GM21576 (cell line): ENCODE results near the gene COX10.
"Not testable (repeated sequence)": the region's sequence is repeated elsewhere in the genome, so short reads cannot be mapped to it uniquely, and the experiment has no call there.

Experiments used
- ATAC-seq: cut with Tn5 transposase; IDR thresholded peaks from one replicate; pipeline ENCODE4 v1.9.1; 2021; ENCODE audit warnings: mild to moderate bottlenecking, moderate library complexity; ENCODE audit not compliant: unreplicated experiment

Gene COX10

GRCh38 chr17:14168582-14168981 is 99.3 kb downstream of the COX10 start:
- ATAC-seq: no peak

DNA sequence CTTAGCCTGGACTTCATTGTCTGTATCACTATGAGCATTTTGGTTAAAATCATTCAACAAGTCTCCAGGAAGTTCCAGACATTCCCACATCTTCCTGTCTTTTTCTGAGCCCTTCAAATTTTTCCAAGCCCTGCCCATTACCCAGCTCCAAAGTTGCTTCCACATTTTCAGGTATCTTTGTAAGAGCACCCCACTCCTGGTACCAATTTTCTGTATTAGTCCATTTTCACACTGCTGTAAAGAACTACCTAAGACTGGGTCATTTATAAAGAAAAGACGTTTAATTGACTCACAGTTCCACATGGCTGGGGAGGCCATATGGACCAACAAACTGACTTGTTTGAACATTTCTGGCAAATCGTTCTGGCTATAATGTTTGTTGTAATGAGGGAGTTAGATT is 100.0 kb downstream of the COX10 start:
- ATAC-seq: no peak

DNA sequence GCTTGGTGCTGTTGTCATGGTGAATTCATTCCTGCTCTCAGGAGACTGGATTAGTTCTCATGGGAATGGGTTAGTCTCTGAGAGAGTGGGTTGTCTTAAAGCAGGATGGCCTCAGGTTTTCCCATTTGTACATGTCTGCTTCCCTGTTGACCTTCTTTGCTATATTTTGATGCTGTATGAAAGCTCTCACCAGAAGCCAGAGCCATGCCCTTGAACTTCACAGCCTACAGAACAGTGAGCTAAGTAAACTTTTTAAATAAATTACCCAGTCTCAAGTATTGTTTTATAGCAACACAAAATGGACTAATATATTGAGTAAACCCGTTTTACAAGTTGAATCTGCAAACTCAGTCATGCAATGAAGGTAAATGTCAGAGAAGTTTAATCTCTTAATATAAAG is 100.6 kb downstream of the COX10 start:
- ATAC-seq: no peak

DNA sequence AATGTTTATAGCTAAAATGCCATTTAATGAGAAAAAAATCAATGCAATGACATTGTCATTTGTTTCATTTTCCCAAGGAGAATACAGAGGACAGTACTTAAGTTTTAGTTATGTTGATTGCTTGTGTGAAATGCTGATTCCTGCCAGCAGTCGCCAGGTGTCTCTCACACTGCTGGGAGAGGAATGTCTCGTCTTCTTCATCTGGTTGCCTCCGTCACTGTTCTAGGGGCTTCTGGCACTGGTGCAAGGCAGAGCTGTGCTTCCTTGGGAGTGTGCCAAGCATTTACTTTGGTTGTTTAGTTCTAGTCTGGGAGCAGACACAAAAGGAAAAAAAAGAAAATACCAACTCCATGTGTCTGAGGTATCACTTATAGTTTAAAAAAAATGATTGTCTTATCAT is 107.7 kb downstream of the COX10 start:
- not testable (repeated sequence) for ATAC-seq

GRCh38 chr17:14177801-14178200 is 108.5 kb downstream of the COX10 start:
- ATAC-seq: not testable (repeated sequence)

DNA sequence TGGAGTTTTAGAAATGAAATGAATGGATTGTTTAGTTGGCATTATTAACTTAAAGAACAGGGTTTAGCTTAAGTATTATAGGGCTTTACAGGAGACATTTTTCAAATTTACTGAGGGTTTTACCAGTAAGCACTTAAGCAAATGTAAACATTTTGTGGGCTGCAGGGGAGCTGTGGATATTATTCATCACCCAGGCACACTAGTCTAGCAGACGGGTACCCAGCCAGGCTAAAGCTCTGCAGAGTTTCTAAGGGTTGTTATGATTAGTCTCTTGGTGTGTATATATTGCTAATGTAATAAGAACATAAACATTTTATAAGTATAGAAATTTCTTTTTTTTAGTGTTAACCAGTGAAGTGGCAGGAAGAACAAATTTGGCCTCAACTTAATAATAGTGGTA is 110.6 kb downstream of the COX10 start:
- ATAC-seq: not testable (repeated sequence)

GRCh38 chr17:14182084-14182483 is 112.8 kb downstream of the COX10 start:
- ATAC-seq: not testable (repeated sequence)

- not testable (repeated sequence) for ATAC-seq
These were observed 115.2 kb downstream of the COX10 start for GRCh38 chr17:14184536-14184935.

- not testable (repeated sequence) for ATAC-seq
These were observed 117.1 kb downstream of the COX10 start for GRCh38 chr17:14186443-14186842.

GRCh38 chr17:14190774-14191173 is 121.5 kb downstream of the COX10 start:
- not testable (repeated sequence) for ATAC-seq

GRCh38 chr17:14191469-14191868 is 122.2 kb downstream of the COX10 start:
- not testable (repeated sequence) for ATAC-seq

GRCh38 chr17:14192039-14192438 is 122.7 kb downstream of the COX10 start:
- not testable (repeated sequence) for ATAC-seq

- not testable (repeated sequence) for ATAC-seq
These were observed 123.5 kb downstream of the COX10 start for GRCh38 chr17:14192636-14193344.

- no peak for ATAC-seq
These were observed 127.2 kb downstream of the COX10 start for GRCh38 chr17:14196377-14196997.

DNA sequence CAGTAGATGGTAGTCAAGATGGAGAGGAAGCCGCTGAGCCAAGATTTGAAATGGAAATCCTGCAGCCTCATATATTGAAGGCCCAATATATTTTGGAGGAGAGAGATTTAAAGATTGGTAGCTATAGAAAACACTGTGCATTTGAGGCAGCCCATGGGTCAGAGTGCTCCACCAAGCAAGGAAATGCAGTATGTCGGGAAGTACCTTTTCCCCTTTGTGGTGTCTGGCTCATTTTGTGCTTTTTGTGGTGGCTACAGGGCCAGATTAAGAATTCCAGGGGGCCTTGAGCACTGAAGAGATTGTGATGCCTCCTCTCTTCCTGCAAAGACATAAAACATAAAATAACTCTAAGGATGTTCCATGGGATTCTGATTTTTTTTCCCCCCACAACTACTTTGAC is 127.8 kb downstream of the COX10 start:
- ATAC-seq: no peak

- ATAC-seq: no peak
These were observed 128.3 kb downstream of the COX10 start for GRCh38 chr17:14197586-14197985.

DNA sequence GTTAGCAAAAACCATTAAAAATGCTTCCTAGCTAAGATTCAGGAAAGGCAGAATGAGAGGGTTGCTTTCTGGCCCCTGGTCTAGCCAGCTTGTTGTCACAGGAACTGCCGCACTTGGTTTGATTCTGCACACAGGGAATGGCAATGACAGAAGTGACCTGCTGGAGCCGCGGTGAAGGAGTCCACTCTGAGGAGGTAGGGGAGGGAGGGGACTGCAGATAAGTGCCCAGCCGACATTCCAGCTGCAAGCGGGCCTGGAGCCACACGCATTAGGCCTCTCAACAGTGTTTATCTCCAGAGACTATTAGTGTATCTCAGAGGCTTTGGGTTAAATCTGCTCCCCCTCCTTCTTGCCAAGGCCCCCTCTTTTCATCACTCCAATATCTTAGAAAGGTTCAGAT is 128.7 kb downstream of the COX10 start:
- ATAC-seq: no peak

- ATAC-seq: no peak
These were observed 129.3 kb downstream of the COX10 start for GRCh38 chr17:14198575-14198974.

- no peak for ATAC-seq
These were observed 130.3 kb downstream of the COX10 start for GRCh38 chr17:14199601-14200000.

DNA sequence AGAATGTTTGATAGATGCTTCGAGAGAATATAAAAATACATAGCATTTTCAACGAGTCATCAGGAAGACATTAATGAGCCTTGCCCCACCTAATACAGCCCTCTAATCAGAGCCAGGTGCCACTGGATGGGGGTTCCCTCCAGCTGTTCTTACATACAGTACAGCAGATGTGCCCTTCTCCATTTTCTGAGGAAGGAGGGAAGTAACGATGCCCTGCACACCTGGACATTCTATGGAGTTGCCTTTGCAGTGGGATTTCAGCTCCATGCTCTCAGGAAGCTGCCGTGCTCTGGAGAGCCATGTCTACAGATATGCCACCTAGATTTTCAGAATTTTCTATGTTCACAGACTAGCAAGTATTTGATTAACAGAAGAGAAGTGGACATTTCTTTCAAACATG is 131.1 kb downstream of the COX10 start:
- ATAC-seq: no peak

DNA sequence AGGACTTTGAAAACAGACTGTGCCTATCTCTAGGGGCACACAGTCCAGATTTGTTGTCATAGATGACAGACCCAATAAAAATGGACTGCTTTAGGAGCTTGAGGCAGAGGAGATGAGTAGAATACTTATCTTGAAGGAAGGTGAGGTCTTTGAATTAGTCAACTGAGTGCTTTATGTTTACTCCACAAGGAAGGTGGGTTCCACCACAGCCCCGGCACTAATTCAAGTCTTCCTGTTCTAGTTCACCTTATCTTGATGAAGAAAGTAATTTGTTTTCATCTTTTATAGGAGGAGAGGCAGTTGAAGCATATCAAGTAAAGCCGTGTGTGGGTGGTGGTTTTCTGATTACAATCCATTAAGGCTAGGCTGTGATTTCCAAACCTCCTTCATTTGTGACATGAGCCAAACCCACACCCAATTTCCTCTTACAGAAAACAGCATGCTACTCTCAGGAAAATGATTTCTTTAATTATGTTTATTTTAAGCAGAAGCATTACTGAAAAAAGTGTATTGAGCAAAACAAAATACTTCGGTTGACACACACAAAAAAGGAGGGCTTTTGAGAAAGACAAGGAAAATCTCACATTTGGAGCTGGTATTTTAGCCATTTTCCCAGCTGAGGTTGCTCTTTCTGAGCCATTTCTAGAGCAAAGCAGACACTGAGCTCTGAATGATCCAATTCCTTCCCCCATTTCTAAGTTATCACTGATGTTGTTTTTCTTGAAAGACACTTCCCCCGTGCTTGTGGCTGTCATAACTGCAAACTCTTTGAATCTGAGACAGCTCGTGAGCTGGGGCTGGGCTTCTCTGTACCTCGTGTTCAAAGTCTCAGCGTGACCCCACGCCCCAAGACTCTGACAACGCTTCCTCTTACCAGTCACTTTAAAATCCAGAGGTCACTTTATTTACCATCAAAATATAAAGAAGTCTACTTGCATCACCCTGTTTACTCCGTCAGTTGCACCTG is 132.0 kb downstream of the COX10 start:
- ATAC-seq: no peak
